ENCODE results near the gene ANGPT4.
"Not testable (repeated sequence)": the region's sequence is repeated elsewhere in the genome, so short reads cannot be mapped to it uniquely, and the experiment has no call there.

The ANGPT4 gene

GRCh38 chr20:858011-858410, 58.1 kb downstream of the ANGPT4 start:
- no peak for TF ChIP-seq CTCF (IDR thresholded peaks at IDR 0.05; ENCODE audit: insufficient read depth, low read depth, low read length, missing control alignments)
- H3K4me3 ChIP-seq (ENCODE audit: low read depth, low read length) = no peak overlapping the region
- no peak for DNase-seq (ENCODE audit: low read depth)

- DNase-seq (ENCODE audit: low read depth) = no peak
- no peak overlapping the region for H3K4me3 ChIP-seq (ENCODE audit: low read depth, low read length)
- TF ChIP-seq CTCF (IDR thresholded peaks at IDR 0.05; ENCODE audit: insufficient read depth, low read depth, low read length, missing control alignments) = no peak
Observed at GRCh38 chr20:856361-856775, 59.8 kb downstream of the ANGPT4 start.

GRCh38 chr20:855466-856360, 60.4 kb downstream of the ANGPT4 start:
- TF ChIP-seq CTCF (IDR thresholded peaks at IDR 0.05; ENCODE audit: insufficient read depth, low read depth, low read length, missing control alignments) = no peak
- no peak for DNase-seq (ENCODE audit: low read depth)
- H3K4me3 ChIP-seq (ENCODE audit: low read depth, low read length) = no peak overlapping the region

- no peak for TF ChIP-seq CTCF (IDR thresholded peaks at IDR 0.05; ENCODE audit: insufficient read depth, low read depth, low read length, missing control alignments)
- no peak for DNase-seq (ENCODE audit: low read depth)
Observed at GRCh38 chr20:854601-855000, 61.5 kb downstream of the ANGPT4 start.

GRCh38 chr20:853406-853996, 62.6 kb downstream of the ANGPT4 start:
- DNase-seq (ENCODE audit: low read depth) = no peak
- TF ChIP-seq CTCF (IDR thresholded peaks at IDR 0.05; ENCODE audit: insufficient read depth, low read depth, low read length, missing control alignments) = no peak

More at GRCh38 chr20:854601-855000, 61.5 kb downstream of the ANGPT4 start:
- H3K4me3 ChIP-seq (ENCODE audit: low read depth, low read length) = no peak overlapping the region

GRCh38 chr20:848731-849130, 67.4 kb downstream of the ANGPT4 start:
- not testable (repeated sequence) for DNase-seq (ENCODE audit: low read depth); H3K4me3 ChIP-seq (ENCODE audit: low read depth, low read length)

More at GRCh38 chr20:853406-853996, 62.6 kb downstream of the ANGPT4 start:
- no peak overlapping the region for H3K4me3 ChIP-seq (ENCODE audit: low read depth, low read length)

GRCh38 chr20:848193-848592, 67.9 kb downstream of the ANGPT4 start:
- no peak for TF ChIP-seq CTCF (IDR thresholded peaks at IDR 0.05; ENCODE audit: insufficient read depth, low read depth, low read length, missing control alignments)
- DNase-seq (ENCODE audit: low read depth) = no peak
- H3K4me3 ChIP-seq (ENCODE audit: low read depth, low read length) = no peak overlapping the region

Data from GM12865 (cell line).